OCI-LY1 (cell line): ENCODE data around the gene NME9.

Experiments
- H2AFZ ChIP-seq: fragments of 200-600 bp; sonication (generic), shearing (Covaris generic); 2 replicates; pipeline ENCODE4 v1.6.0; 2014; ENCODE audit warnings: antibody characterized with exemption, mild to moderate bottlenecking, low read length
- H3F3A ChIP-seq: fragments of 200-600 bp; sonication (generic), shearing (Covaris generic); 2 replicates; pipeline ENCODE4 v1.6.0; 2014; ENCODE audit warnings: mild to moderate bottlenecking, antibody characterized with exemption, low read length, moderate library complexity; ENCODE audit not compliant: insufficient read depth
- H3K27ac ChIP-seq: fragments of 200-600 bp; sonication (generic); 2 replicates; pipeline ENCODE4 v1.5.1; 2014; ENCODE audit warnings: low read length, mixed run types, mild to moderate bottlenecking, low read depth; ENCODE audit not compliant: poor library complexity, severe bottlenecking
- H3K27me3 ChIP-seq: fragments of 200-600 bp; sonication (generic); 2 replicates; pipeline ENCODE4 v1.6.0; 2014; ENCODE audit warnings: antibody characterized with exemption, mild to moderate bottlenecking, low read length, moderate library complexity; ENCODE audit not compliant: insufficient read depth
- H3K36me3 ChIP-seq: fragments of 200-600 bp; sonication (generic); 2 replicates; pipeline ENCODE4 v1.6.1; 2014; ENCODE audit warnings: mild to moderate bottlenecking, antibody characterized with exemption, low read length, moderate library complexity, mixed read lengths; ENCODE audit not compliant: insufficient read depth
- H3K4me1 ChIP-seq: fragments of 200-600 bp; sonication (generic); 2 replicates; pipeline ENCODE4 v1.5.1; 2014; ENCODE audit warnings: mild to moderate bottlenecking, low read length, moderate library complexity; ENCODE audit not compliant: insufficient read depth, severe bottlenecking
- H3K4me2 ChIP-seq: fragments of 200-600 bp; sonication (generic), shearing (Covaris generic); 2 replicates; pipeline ENCODE4 v1.6.1; 2014; ENCODE audit warnings: low read length
- H3K4me3 ChIP-seq: fragments of 200-600 bp; sonication (generic); 2 replicates; pipeline ENCODE4 v1.5.1; 2014; ENCODE audit warnings: low read length, low read depth, mild to moderate bottlenecking, mixed read lengths; ENCODE audit not compliant: poor library complexity, severe bottlenecking
- H3K79me2 ChIP-seq: fragments of 200-600 bp; shearing (Covaris generic); 2 replicates; pipeline ENCODE4 v1.6.1; 2016; ENCODE audit warnings: mixed run types, low read length, mixed read lengths; ENCODE audit not compliant: insufficient read depth
- H3K9ac ChIP-seq: fragments of 200-600 bp; sonication (generic), shearing (Covaris generic); 2 replicates; pipeline ENCODE4 v1.6.1; 2014; ENCODE audit warnings: mild to moderate bottlenecking, low read length, mixed read lengths
- H3K9me2 ChIP-seq: fragments of 200-600 bp; sonication (generic), shearing (Covaris generic); 2 replicates; pipeline ENCODE4 v1.6.1; 2014; ENCODE audit warnings: low read depth, mild to moderate bottlenecking, low read length, mixed read lengths
- H3K9me3 ChIP-seq: fragments of 200-600 bp; shearing (Covaris generic); 2 replicates; pipeline ENCODE4 v1.6.1; 2014; ENCODE audit warnings: low read length, mixed read lengths
- H4K20me1 ChIP-seq: fragments of 200-600 bp; sonication (generic), shearing (Covaris generic); 2 replicates; pipeline ENCODE4 v1.6.0; 2016; ENCODE audit warnings: mild to moderate bottlenecking, low read length; ENCODE audit not compliant: insufficient read depth
- EZH2 ChIP-seq: fragments of 200-600 bp; sonication (generic), shearing (Covaris generic); IDR thresholded peaks from 2 replicates; pipeline ENCODE4 v1.8.0; 2017; ENCODE audit warnings: borderline replicate concordance, mixed run types, mild to moderate bottlenecking, antibody characterized with exemption, low read length, moderate library complexity, mixed read lengths
- TF ChIP-seq, protein P1 (sequence below): fragments of 200-600 bp; sonication (generic), shearing (Covaris generic); IDR thresholded peaks from 2 replicates; pipeline ENCODE4 v1.5.1; 2017; ENCODE audit warnings: mild to moderate bottlenecking, antibody characterized with exemption, low read length, moderate library complexity, mixed read lengths

The NME9 gene

GRCh38 chr3:138284957-138285477 is 44.6 kb downstream of the NME9 start:
- H3F3A ChIP-seq, result no peaks in the 10 kb centered on the region
- no peak overlapping the region for H2AFZ ChIP-seq
- no peak overlapping the region for H3K4me2 ChIP-seq
- H3K36me3 ChIP-seq, result peaks cover 51% of the 10 kb centered on the region
- H3K9me2 ChIP-seq, result no peaks in the 10 kb centered on the region
- H3K9me3 ChIP-seq, result no peaks in the 10 kb centered on the region
- no peaks in the 10 kb centered on the region for H4K20me1 ChIP-seq
- H3K4me1 ChIP-seq, result no peaks in the 10 kb centered on the region
- H3K79me2 ChIP-seq, result no peaks in the 10 kb centered on the region
- H3K27ac ChIP-seq, result no peak overlapping the region
- H3K27me3 ChIP-seq, result no peaks in the 10 kb centered on the region
- TF ChIP-seq, protein P1, sequence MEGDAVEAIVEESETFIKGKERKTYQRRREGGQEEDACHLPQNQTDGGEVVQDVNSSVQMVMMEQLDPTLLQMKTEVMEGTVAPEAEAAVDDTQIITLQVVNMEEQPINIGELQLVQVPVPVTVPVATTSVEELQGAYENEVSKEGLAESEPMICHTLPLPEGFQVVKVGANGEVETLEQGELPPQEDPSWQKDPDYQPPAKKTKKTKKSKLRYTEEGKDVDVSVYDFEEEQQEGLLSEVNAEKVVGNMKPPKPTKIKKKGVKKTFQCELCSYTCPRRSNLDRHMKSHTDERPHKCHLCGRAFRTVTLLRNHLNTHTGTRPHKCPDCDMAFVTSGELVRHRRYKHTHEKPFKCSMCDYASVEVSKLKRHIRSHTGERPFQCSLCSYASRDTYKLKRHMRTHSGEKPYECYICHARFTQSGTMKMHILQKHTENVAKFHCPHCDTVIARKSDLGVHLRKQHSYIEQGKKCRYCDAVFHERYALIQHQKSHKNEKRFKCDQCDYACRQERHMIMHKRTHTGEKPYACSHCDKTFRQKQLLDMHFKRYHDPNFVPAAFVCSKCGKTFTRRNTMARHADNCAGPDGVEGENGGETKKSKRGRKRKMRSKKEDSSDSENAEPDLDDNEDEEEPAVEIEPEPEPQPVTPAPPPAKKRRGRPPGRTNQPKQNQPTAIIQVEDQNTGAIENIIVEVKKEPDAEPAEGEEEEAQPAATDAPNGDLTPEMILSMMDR, result peak; percentile 22; the same call in 1 of the 2 replicates
- TF ChIP-seq EZH2, result no peak
- H3K9ac ChIP-seq, result no peak overlapping the region
- H3K4me3 ChIP-seq, result no peak overlapping the region

DNA sequence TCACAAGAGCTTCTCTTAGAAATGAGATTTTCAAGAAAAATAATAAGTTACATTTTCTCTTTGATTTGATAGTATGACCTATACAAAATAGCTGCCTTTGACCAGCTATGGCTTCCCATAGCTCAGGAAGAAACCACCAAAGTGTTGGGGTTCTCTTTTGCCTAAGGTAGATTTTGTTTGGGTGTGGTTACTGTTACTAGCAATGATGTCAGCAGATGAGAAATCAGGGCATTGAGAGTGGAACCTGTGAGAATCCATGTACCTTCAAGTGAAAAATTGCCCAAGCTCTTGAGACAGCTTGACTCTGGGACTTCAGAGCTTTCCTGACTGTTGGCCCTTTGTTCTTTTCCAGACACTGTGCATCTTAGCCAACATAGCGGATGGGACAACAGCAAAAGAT is 45.6 kb downstream of the NME9 start:
- no peak overlapping the region for H3K4me2 ChIP-seq

GRCh38 chr3:138282836-138283235 is 46.8 kb downstream of the NME9 start:
- Histone ChIP-seq H3K4me2 (no peak overlapping the region), H3K9me2 (no peaks in the 10 kb centered on the region), H2AFZ (no peak overlapping the region), H3F3A (no peaks in the 10 kb centered on the region), H3K9ac (no peak overlapping the region), H3K4me3 (no peak overlapping the region), H4K20me1 (no peaks in the 10 kb centered on the region), H3K36me3 (peaks cover 34% of the 10 kb centered on the region), H3K9me3 (no peaks in the 10 kb centered on the region), H3K4me1 (no peaks in the 10 kb centered on the region), H3K27me3 (no peaks in the 10 kb centered on the region), H3K27ac (no peak overlapping the region), H3K79me2 (no peaks in the 10 kb centered on the region)
- TF ChIP-seq EZH2, result no peak
- TF ChIP-seq, protein P1, result no peak

More for the DNA sequence above, 45.6 kb downstream of the NME9 start:
- Histone ChIP-seq H3K27me3 (no peaks in the 10 kb centered on the region), H3K9me3 (no peaks in the 10 kb centered on the region), H3K9ac (no peak overlapping the region), H3K4me3 (no peak overlapping the region), H3K79me2 (no peaks in the 10 kb centered on the region), H3K36me3 (peaks cover 42% of the 10 kb centered on the region), H4K20me1 (no peaks in the 10 kb centered on the region), H3K27ac (no peak overlapping the region), H3F3A (no peaks in the 10 kb centered on the region), H3K9me2 (no peaks in the 10 kb centered on the region), H2AFZ (no peak overlapping the region), H3K4me1 (no peaks in the 10 kb centered on the region)
- TF ChIP-seq, protein P1, result no peak
- TF ChIP-seq EZH2, result no peak
